Measurements from ENCODE around the gene OSMR. TPM values are rescaled to one million over a fixed set of nuclear protein-coding genes. Genes with fewer than 3 reads are reported as not detected.
A peak's percentile ranks its signal among the peaks of the same experiment; 100 is the strongest.

Gene OSMR
- polyA plus RNA-seq, 1 of the 3 experiments (the other 2 are of a cell fraction): 56.0 TPM

- WGBS (ENCODE audit: low lambda C conversion rate): 92% methylated on average over 20 of the region's 23 CpGs
- Histone ChIP-seq H3K9ac (no peak overlapping the region), H3K9me3 (no peaks in the 10 kb centered on the region), H3K4me2 (no peak overlapping the region), H3K4me1 (ENCODE audit: control insufficient read depth in 1 of 2, insufficient read depth in 2 of 2, low read depth in 1 of 2, low read length in 1 of 2) (peaks cover 15 to 21% of the 10 kb centered on the region in 2 experiments), H4K20me1 (ENCODE audit: insufficient read depth) (no peaks in the 10 kb centered on the region), H3K36me3 (replicated peaks in 1 of 2; ENCODE audit: control insufficient read depth in 1 of 2, insufficient read depth in 2 of 2, low read length in 1 of 2) (no peaks in the 10 kb centered on the region), H3K9me2 (no peaks in the 10 kb centered on the region), H3F3A (replicated peaks; ENCODE audit: insufficient read depth) (peaks cover 24% of the 10 kb centered on the region), H3K27me3 (ENCODE audit: insufficient read depth) (no peaks in the 10 kb centered on the region), H3K4me3 (ENCODE audit: low read depth in 2 of 2, low read length in 1 of 2) (no peak overlapping the region), H3K79me2 (ENCODE audit: insufficient read depth) (no peaks in the 10 kb centered on the region), H2AFZ (ENCODE audit: low read depth) (no peak overlapping the region), H3K27ac (ENCODE audit: low read depth in 2 of 2, low read length in 1 of 2) (peak overlapping the region in 1 of 2 experiments; percentile 63; a peak in 2 of 4 replicates)
- ChIA-PET POLR2A (interaction anchor here (1.2 kb wide), 2 partner anchors 252 to 367 kb away, joined by 3 read pairs; partner anchors contain the start of gene LIFR), CTCF (interaction anchor here (0.5 to 14.8 kb wide), 48 partner anchors 8 to 602 kb away, joined by 3 to 338 read pairs (median 6); partner anchors contain the start of gene LIFR)
- DNase-seq: no peak
- no peak for TF ChIP-seq FOXM1 (IDR thresholded peaks at IDR 0.05; ENCODE audit: low read depth)
Measured at GRCh38 chr5:38808666-38809343, 37.0 kb upstream of the OSMR start.

DNA sequence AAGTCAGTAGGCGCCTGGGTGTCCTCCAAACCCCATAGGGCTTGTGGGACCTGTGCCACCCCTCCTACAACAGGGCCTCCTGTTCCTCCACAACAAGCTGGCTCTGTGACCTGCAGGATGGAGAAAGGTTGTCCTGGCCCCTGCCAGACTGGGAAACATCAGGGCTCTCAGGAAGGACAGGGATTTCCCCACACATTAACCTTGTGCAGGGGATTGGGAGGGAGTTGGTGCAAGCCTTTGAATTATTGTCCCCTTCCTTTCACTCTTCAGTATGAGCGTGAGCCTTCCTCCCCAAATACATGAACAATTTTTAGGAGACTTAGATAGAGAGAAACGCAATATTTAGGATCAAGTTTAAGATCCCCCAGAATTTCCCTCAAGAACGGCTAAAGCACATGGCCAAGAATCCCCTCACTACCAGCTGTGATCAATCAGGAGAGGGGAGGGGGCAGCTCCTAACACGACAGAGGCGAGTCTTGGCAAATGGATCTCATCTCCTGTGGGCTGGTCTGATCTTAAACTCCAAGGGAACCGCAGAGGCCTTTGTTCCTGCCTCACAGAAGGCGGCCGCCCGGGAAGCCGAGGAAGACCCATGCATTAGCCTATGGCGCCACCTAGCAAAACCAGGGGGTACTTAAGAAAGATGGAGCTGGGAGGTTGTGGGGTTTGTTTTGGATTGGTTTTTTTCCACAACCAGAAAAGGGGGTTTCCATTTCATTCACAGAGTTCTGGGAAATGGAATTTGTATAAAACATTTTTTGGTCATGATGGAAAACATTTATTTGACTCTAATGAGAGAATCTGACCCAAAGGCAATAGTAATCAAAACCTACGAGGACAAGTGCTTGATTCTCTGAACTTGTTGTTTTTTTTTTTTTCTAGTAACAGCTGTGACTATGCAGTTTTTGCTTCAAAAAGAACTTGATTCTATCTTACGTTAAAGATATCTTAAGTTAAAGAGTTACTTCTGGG, 36.1 kb upstream of the OSMR start:
- DNase-seq: peak; percentile 87
- Histone ChIP-seq H3K79me2 (ENCODE audit: insufficient read depth) (no peaks in the 10 kb centered on the region), H3K9ac (no peak overlapping the region), H3K4me2 (no peak overlapping the region), H3K36me3 (replicated peaks in 1 of 2; ENCODE audit: control insufficient read depth in 1 of 2, insufficient read depth in 2 of 2, low read length in 1 of 2) (no peaks in the 10 kb centered on the region), H2AFZ (ENCODE audit: low read depth) (no peak overlapping the region), H3K4me3 (ENCODE audit: low read depth in 2 of 2, low read length in 1 of 2) (no peak overlapping the region), H3K9me2 (no peaks in the 10 kb centered on the region), H3K4me1 (ENCODE audit: control insufficient read depth in 1 of 2, insufficient read depth in 2 of 2, low read depth in 1 of 2, low read length in 1 of 2) (peaks cover 15 to 21% of the 10 kb centered on the region in 2 experiments), H3K27me3 (ENCODE audit: insufficient read depth) (no peaks in the 10 kb centered on the region), H3K9me3 (no peaks in the 10 kb centered on the region), H3F3A (replicated peaks; ENCODE audit: insufficient read depth) (peaks cover 24% of the 10 kb centered on the region), H3K27ac (ENCODE audit: low read depth in 2 of 2, low read length in 1 of 2) (peak overlapping the region; percentile 21 to 22; a peak in 3 of 4 replicates), H4K20me1 (ENCODE audit: insufficient read depth) (no peaks in the 10 kb centered on the region)
- ChIA-PET CTCF (interaction anchor here (0.5 to 14.8 kb wide), 78 partner anchors 9 to 603 kb away, joined by 3 to 338 read pairs (median 4); no protein-coding TSS in a partner anchor), POLR2A (interaction anchor here (1.2 kb wide), 2 partner anchors 253 to 368 kb away, joined by 3 read pairs; partner anchors contain the start of gene LIFR)
- 33% methylated on average over 11 of the region's 14 CpGs for WGBS (ENCODE audit: low lambda C conversion rate)
- TF ChIP-seq, protein P1, sequence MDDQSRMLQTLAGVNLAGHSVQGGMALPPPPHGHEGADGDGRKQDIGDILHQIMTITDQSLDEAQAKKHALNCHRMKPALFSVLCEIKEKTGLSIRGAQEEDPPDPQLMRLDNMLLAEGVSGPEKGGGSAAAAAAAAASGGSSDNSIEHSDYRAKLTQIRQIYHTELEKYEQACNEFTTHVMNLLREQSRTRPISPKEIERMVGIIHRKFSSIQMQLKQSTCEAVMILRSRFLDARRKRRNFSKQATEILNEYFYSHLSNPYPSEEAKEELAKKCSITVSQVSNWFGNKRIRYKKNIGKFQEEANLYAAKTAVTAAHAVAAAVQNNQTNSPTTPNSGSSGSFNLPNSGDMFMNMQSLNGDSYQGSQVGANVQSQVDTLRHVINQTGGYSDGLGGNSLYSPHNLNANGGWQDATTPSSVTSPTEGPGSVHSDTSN (IDR thresholded peaks at IDR 0.05): no peak
- TF ChIP-seq YY1 (IDR thresholded peaks at IDR 0.05; ENCODE audit: low read depth) (no peak), POLR2AphosphoS5 (IDR thresholded peaks at IDR 0.05; ENCODE audit: low read depth, low read length) (no peak), NRF1 (IDR thresholded peaks at IDR 0.05; ENCODE audit: low read depth, low read length) (0 out of 2 replicates have a peak, but pooled peaks have one; percentile 3), SIN3A (IDR thresholded peaks at IDR 0.05; ENCODE audit: borderline replicate concordance, low read depth, low read length) (no peak), USF2 (IDR thresholded peaks at IDR 0.05; ENCODE audit: borderline replicate concordance, low read depth, low read length) (no peak), JUND (IDR thresholded peaks at IDR 0.05) (no peak), RAD21 (IDR thresholded peaks at IDR 0.05; ENCODE audit: low read length) (peak; percentile 99), TEAD4 (IDR thresholded peaks at IDR 0.05; ENCODE audit: borderline replicate concordance, insufficient read depth) (no peak), FOXJ3 (CRISPR knock-in tag; IDR thresholded peaks at IDR 0.05) (no peak), GABPA (IDR thresholded peaks at IDR 0.05; ENCODE audit: low read depth) (no peak), MXI1 (IDR thresholded peaks at IDR 0.05; ENCODE audit: low read depth, low read length) (no peak), EP300 (IDR thresholded peaks at IDR 0.05; ENCODE audit: borderline replicate concordance in 1 of 2, low read depth in 1 of 2, low read length in 1 of 2) (0 out of 4 replicates have a peak, but pooled peaks of 1 of the 2 experiments have one; percentile 8)
- TF ChIP-seq, protein P2, sequence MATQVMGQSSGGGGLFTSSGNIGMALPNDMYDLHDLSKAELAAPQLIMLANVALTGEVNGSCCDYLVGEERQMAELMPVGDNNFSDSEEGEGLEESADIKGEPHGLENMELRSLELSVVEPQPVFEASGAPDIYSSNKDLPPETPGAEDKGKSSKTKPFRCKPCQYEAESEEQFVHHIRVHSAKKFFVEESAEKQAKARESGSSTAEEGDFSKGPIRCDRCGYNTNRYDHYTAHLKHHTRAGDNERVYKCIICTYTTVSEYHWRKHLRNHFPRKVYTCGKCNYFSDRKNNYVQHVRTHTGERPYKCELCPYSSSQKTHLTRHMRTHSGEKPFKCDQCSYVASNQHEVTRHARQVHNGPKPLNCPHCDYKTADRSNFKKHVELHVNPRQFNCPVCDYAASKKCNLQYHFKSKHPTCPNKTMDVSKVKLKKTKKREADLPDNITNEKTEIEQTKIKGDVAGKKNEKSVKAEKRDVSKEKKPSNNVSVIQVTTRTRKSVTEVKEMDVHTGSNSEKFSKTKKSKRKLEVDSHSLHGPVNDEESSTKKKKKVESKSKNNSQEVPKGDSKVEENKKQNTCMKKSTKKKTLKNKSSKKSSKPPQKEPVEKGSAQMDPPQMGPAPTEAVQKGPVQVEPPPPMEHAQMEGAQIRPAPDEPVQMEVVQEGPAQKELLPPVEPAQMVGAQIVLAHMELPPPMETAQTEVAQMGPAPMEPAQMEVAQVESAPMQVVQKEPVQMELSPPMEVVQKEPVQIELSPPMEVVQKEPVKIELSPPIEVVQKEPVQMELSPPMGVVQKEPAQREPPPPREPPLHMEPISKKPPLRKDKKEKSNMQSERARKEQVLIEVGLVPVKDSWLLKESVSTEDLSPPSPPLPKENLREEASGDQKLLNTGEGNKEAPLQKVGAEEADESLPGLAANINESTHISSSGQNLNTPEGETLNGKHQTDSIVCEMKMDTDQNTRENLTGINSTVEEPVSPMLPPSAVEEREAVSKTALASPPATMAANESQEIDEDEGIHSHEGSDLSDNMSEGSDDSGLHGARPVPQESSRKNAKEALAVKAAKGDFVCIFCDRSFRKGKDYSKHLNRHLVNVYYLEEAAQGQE (IDR thresholded peaks at IDR 0.05; ENCODE audit: low read depth, low read length): no peak
- TF ChIP-seq, protein P3, sequence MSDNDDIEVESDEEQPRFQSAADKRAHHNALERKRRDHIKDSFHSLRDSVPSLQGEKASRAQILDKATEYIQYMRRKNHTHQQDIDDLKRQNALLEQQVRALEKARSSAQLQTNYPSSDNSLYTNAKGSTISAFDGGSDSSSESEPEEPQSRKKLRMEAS (IDR thresholded peaks at IDR 0.05; ENCODE audit: low read depth): 0 out of 2 replicates have a peak, but pooled peaks have one; percentile 25

Measured in SK-N-SH (cell line).